GM20000 (cell line): ENCODE data around the gene MXD4.
A peak's percentile ranks its signal among the peaks of the same experiment; 100 is the strongest.

Experiments
- DNase-seq: peaks from one replicate; pipeline ENCODE4 v3.0.0; 2012; ENCODE audit warnings: low spot score
- CTCF ChIP-seq: IDR thresholded peaks from 2 replicates; pipeline ENCODE4 v1.5.1; 2012; ENCODE audit warnings: mild to moderate bottlenecking, control low read depth; ENCODE audit errors: extremely low read depth, missing control alignments

The MXD4 gene

GRCh38 chr4:2264481-2265041, 2.7 kb upstream of the MXD4 start:
- no peak for DNase-seq
- TF ChIP-seq CTCF = no peak

GRCh38 chr4:2263926-2264321, 2.0 kb upstream of the MXD4 start:
- no peak for TF ChIP-seq CTCF
- no peak for DNase-seq

GRCh38 chr4:2262944-2263250, 988 bp upstream of the MXD4 start:
- TF ChIP-seq CTCF = no peak
- no peak for DNase-seq

- peak; percentile 99 for DNase-seq
These were observed 435 bp upstream of the MXD4 start for GRCh38 chr4:2262145-2262943.

GRCh38 chr4:2261110-2261852, 628 bp downstream of the MXD4 start:
- TF ChIP-seq CTCF = no peak
- DNase-seq = peak; percentile 86

More at GRCh38 chr4:2262145-2262943, 435 bp upstream of the MXD4 start:
- TF ChIP-seq CTCF = no peak

GRCh38 chr4:2260344-2261109, 1.4 kb downstream of the MXD4 start:
- TF ChIP-seq CTCF = no peak
- DNase-seq = no peak
